ENCODE results near the gene HPCAL1. TPM values are rescaled to one million over a fixed set of nuclear protein-coding genes. Genes with fewer than 3 reads are reported as not detected.

The HPCAL1 gene
- total and polyA plus RNA-seq, 2 of the 4 experiments (the other 2 are of a cell fraction) = 8.2 to 33.7 TPM

DNA sequence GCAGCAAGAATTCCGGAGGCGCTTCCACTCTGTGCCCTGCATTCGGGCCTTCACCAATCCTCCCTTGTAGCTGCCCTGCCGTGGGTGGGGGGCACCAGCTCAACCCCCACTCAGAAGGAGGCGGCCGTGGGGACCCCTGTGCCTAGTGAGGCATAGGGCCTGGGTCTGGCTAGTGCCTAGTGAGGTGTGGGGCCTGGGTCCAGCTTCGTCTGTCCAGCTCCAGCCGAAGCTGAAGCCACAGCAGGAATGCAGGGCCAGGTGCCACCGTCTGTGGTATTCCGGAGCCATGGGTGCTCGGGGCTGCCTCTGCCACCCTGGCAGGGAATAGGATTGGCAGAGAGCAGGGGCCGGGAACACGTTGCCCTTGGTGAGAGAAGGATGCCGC is 133.1 kb downstream of the HPCAL1 start:
- Histone ChIP-seq H3K27me3 (ENCODE audit: control insufficient read depth, insufficient read depth, low read length) (no peaks in the 10 kb centered on the region), H2BK5ac (ENCODE audit: low read depth, low read length, poor library complexity, severe bottlenecking) (no peak overlapping the region), H3K4me2 (ENCODE audit: low read depth, low read length) (no peak overlapping the region), H3K14ac (replicated peaks; ENCODE audit: low read depth, low read length) (no peak overlapping the region), H3K36me3 (ENCODE audit: control insufficient read depth, insufficient read depth, low read length) (peaks cover 13% of the 10 kb centered on the region), H2AK9ac (replicated peaks; ENCODE audit: low read depth, low read length, poor library complexity) (no peak overlapping the region), H4K8ac (ENCODE audit: low read depth in 2 of 2, low read length in 2 of 2) (no peak overlapping the region), H2BK120ac (ENCODE audit: low read depth, low read length) (no peak overlapping the region), H2AK5ac (ENCODE audit: low read depth, low read length) (no peak overlapping the region), H3K79me1 (ENCODE audit: low read depth in 1 of 2, low read length in 2 of 2) (no peaks in the 10 kb centered on the region; a peak in 1 of 4 replicates), H3K27ac (ENCODE audit: insufficient read depth, low read length) (no peak overlapping the region), H3K23ac (ENCODE audit: low read depth, low read length) (no peak overlapping the region), H3K4me1 (ENCODE audit: control insufficient read depth, insufficient read depth, low read length) (no peaks in the 10 kb centered on the region), H3K9ac (ENCODE audit: low read depth, low read length) (no peak overlapping the region), H3K4ac (ENCODE audit: low read depth, low read length) (no peak overlapping the region), H2AFZ (replicated peaks; ENCODE audit: low read length, poor library complexity) (no peak overlapping the region), H2BK15ac (ENCODE audit: low read depth, low read length) (no peak overlapping the region), H4K20me1 (ENCODE audit: insufficient read depth, low read length) (peaks cover 5% of the 10 kb centered on the region; the same call in 1 of the 2 replicates), H3K56ac (ENCODE audit: extremely low read depth, insufficient read depth, low read length) (no peak overlapping the region), H3K18ac (ENCODE audit: low read depth, low read length) (no peak overlapping the region), H4K91ac (ENCODE audit: insufficient read depth, low read depth, low read length) (no peak overlapping the region), H4K5ac (ENCODE audit: low read depth, low read length) (no peak overlapping the region), H3K4me3 (ENCODE audit: insufficient read depth, low read depth, low read length) (no peak overlapping the region), H2BK20ac (ENCODE audit: low read depth, low read length) (no peak overlapping the region), H3K9me3 (ENCODE audit: control insufficient read depth, insufficient read depth, low read length) (no peaks in the 10 kb centered on the region), H3K9me1 (ENCODE audit: insufficient read depth, low read length) (peaks cover 5% of the 10 kb centered on the region)
- ATAC-seq (ENCODE audit: low read depth) (no peak), DNase-seq (no peak)
- in situ Hi-C loops (cut with MboI; ENCODE audit: low sequenced_read_pairs) = no loop called here
- dilution Hi-C loops (cut with HindIII; ENCODE audit: low sequenced_read_pairs, unreplicated experiment) = no loop called here
- intact Hi-C loops (cut with micrococcal nuclease) = loop anchor here (1.0 kb wide), 2 partner anchors 312 to 364 kb away; no protein-coding TSS in a partner anchor
- CTCF ChIA-PET = interaction anchor here (1.2 to 2.5 kb wide), 7 partner anchors 10 to 379 kb away, joined by 3 to 29 read pairs (median 7); no protein-coding TSS in a partner anchor
- POLR2A ChIA-PET (ENCODE audit: unreplicated experiment) = no interaction called here
- WGBS, 2 experiments (ENCODE audit: extremely low coverage in 2 of 2, insufficient read length in 1 of 2) = no CpG with 5 or more reads among the region's 14 CpGs
- no TSS peak for BruUV-seq (replicated peaks)
- TF ChIP-seq MAFK (IDR thresholded peaks at IDR 0.05; ENCODE audit: low read depth, low read length) (no peak), RCOR1 (IDR thresholded peaks at IDR 0.05; ENCODE audit: insufficient replicate concordance, low read length) (no peak), NFE2L2 (IDR thresholded peaks at IDR 0.05; ENCODE audit: low read depth, low read length) (no peak), MXI1 (IDR thresholded peaks at IDR 0.05; ENCODE audit: borderline replicate concordance, low read depth, low read length) (no peak), POLR2A (IDR thresholded peaks at IDR 0.05; ENCODE audit: low read depth, low read length) (no peak), RAD21 (IDR thresholded peaks at IDR 0.05; ENCODE audit: low read length) (no peak), SMC3 (IDR thresholded peaks at IDR 0.05; ENCODE audit: low read depth, low read length) (no peak), RFX5 (IDR thresholded peaks at IDR 0.05; ENCODE audit: low read depth, low read length) (no peak), BHLHE40 (IDR thresholded peaks at IDR 0.05; ENCODE audit: low read depth, low read length) (no peak), CHD1 (IDR thresholded peaks at IDR 0.05; ENCODE audit: low read depth, low read length) (no peak), CEBPB (IDR thresholded peaks at IDR 0.05; ENCODE audit: low read depth, low read length) (no peak), MAZ (IDR thresholded peaks at IDR 0.05; ENCODE audit: borderline replicate concordance, low read depth, low read length) (no peak), FOS (IDR thresholded peaks at IDR 0.05; ENCODE audit: low read depth, low read length) (no peak)
- TF ChIP-seq, protein P1, sequence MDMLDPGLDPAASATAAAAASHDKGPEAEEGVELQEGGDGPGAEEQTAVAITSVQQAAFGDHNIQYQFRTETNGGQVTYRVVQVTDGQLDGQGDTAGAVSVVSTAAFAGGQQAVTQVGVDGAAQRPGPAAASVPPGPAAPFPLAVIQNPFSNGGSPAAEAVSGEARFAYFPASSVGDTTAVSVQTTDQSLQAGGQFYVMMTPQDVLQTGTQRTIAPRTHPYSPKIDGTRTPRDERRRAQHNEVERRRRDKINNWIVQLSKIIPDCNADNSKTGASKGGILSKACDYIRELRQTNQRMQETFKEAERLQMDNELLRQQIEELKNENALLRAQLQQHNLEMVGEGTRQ (IDR thresholded peaks at IDR 0.05; ENCODE audit: low read depth, low read length) = no peak
- TF ChIP-seq, protein P2, sequence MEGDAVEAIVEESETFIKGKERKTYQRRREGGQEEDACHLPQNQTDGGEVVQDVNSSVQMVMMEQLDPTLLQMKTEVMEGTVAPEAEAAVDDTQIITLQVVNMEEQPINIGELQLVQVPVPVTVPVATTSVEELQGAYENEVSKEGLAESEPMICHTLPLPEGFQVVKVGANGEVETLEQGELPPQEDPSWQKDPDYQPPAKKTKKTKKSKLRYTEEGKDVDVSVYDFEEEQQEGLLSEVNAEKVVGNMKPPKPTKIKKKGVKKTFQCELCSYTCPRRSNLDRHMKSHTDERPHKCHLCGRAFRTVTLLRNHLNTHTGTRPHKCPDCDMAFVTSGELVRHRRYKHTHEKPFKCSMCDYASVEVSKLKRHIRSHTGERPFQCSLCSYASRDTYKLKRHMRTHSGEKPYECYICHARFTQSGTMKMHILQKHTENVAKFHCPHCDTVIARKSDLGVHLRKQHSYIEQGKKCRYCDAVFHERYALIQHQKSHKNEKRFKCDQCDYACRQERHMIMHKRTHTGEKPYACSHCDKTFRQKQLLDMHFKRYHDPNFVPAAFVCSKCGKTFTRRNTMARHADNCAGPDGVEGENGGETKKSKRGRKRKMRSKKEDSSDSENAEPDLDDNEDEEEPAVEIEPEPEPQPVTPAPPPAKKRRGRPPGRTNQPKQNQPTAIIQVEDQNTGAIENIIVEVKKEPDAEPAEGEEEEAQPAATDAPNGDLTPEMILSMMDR (conservative IDR thresholded peaks at IDR 0.05; ENCODE audit: low read depth, low read length) = no peak
- TF ChIP-seq, protein P3, sequence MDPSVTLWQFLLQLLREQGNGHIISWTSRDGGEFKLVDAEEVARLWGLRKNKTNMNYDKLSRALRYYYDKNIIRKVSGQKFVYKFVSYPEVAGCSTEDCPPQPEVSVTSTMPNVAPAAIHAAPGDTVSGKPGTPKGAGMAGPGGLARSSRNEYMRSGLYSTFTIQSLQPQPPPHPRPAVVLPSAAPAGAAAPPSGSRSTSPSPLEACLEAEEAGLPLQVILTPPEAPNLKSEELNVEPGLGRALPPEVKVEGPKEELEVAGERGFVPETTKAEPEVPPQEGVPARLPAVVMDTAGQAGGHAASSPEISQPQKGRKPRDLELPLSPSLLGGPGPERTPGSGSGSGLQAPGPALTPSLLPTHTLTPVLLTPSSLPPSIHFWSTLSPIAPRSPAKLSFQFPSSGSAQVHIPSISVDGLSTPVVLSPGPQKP (IDR thresholded peaks at IDR 0.05; ENCODE audit: borderline replicate concordance, low read depth, low read length) = no peak
